ENCODE results near the gene SUMO3.

DNA sequence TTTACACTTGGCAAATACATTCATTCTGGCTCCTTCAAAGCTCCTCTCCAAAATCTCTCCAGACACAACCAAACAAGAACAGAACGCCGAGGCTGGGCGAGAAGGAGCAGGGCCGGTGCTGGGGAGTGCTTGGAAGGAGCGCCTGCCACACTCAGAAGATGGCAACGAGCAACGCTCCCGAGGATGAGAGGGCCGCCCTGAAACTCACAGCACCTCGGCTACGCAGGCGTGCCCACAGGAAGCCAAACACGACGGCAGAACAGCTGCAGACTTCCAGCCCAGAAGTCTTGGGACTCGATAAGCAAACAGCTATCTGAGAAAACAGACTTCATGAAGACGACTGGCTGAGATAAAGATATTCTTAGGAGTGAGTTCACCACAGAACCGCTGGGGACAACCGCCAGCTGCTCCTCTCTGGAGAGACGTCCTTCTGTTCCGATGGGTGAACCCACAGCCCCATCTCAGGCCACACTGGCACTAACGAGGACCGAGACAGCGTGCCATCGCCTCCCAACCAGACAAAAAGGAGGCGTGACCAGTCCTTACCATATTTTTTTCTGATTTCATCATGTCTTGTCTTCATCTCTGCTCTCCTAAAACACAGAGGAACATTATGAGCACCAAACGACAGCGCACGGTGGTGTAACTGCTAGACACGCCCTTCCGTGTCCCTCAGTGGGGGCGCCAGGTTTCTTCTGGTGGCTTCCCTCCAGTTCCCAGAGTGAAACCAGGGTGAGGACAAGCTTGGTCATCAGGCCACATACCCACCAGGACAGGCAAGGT, 37.0 kb upstream of the SUMO3 start:
- TF ChIP-seq, protein P1, sequence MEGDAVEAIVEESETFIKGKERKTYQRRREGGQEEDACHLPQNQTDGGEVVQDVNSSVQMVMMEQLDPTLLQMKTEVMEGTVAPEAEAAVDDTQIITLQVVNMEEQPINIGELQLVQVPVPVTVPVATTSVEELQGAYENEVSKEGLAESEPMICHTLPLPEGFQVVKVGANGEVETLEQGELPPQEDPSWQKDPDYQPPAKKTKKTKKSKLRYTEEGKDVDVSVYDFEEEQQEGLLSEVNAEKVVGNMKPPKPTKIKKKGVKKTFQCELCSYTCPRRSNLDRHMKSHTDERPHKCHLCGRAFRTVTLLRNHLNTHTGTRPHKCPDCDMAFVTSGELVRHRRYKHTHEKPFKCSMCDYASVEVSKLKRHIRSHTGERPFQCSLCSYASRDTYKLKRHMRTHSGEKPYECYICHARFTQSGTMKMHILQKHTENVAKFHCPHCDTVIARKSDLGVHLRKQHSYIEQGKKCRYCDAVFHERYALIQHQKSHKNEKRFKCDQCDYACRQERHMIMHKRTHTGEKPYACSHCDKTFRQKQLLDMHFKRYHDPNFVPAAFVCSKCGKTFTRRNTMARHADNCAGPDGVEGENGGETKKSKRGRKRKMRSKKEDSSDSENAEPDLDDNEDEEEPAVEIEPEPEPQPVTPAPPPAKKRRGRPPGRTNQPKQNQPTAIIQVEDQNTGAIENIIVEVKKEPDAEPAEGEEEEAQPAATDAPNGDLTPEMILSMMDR (IDR thresholded peaks at IDR 0.05), result no peak
- TF ChIP-seq TCF7L2 (IDR thresholded peaks at IDR 0.05; ENCODE audit: low read depth, low read length) (no peak), POLR2AphosphoS5 (IDR thresholded peaks at IDR 0.05; ENCODE audit: low read depth, low read length) (no peak)
- TF ChIP-seq, protein P2, sequence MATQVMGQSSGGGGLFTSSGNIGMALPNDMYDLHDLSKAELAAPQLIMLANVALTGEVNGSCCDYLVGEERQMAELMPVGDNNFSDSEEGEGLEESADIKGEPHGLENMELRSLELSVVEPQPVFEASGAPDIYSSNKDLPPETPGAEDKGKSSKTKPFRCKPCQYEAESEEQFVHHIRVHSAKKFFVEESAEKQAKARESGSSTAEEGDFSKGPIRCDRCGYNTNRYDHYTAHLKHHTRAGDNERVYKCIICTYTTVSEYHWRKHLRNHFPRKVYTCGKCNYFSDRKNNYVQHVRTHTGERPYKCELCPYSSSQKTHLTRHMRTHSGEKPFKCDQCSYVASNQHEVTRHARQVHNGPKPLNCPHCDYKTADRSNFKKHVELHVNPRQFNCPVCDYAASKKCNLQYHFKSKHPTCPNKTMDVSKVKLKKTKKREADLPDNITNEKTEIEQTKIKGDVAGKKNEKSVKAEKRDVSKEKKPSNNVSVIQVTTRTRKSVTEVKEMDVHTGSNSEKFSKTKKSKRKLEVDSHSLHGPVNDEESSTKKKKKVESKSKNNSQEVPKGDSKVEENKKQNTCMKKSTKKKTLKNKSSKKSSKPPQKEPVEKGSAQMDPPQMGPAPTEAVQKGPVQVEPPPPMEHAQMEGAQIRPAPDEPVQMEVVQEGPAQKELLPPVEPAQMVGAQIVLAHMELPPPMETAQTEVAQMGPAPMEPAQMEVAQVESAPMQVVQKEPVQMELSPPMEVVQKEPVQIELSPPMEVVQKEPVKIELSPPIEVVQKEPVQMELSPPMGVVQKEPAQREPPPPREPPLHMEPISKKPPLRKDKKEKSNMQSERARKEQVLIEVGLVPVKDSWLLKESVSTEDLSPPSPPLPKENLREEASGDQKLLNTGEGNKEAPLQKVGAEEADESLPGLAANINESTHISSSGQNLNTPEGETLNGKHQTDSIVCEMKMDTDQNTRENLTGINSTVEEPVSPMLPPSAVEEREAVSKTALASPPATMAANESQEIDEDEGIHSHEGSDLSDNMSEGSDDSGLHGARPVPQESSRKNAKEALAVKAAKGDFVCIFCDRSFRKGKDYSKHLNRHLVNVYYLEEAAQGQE (IDR thresholded peaks at IDR 0.05; ENCODE audit: insufficient read depth in 1 of 2, low read depth in 2 of 2, low read length in 1 of 2), result no peak

Measured in Panc1 (cell line).